HK-2 (cell line): Measurements from ENCODE around the gene MOCOS.
A peak's percentile ranks its signal among the peaks of the same experiment; 100 is the strongest.
"Not testable (repeated sequence)": the region's sequence is repeated elsewhere in the genome, so short reads cannot be mapped to it uniquely, and the experiment has no call there.

Experiments used
- DNase-seq: peaks from one replicate; pipeline ENCODE4 v3.0.0-alpha.2; 2018; ENCODE audit not compliant: unreplicated experiment

Gene MOCOS

GRCh38 chr18:36187193-36187825 lies at the start of gene MOCOS:
Gene MOCOS, plus strand, starts transcription at chr18:36187497. Its CDS starts 43 bp downstream, at chr18:36187540.
- DNase-seq = peak; percentile 76

- DNase-seq = no peak
These were observed 48.1 kb upstream of the MOCOS start for GRCh38 chr18:36139245-36139644.

- no peak for DNase-seq
These were observed 45.7 kb upstream of the MOCOS start for GRCh38 chr18:36141576-36141975.

- DNase-seq = no peak
These were observed 44.5 kb upstream of the MOCOS start for GRCh38 chr18:36142751-36143150.

- no peak for DNase-seq
These were observed 43.9 kb upstream of the MOCOS start for GRCh38 chr18:36143391-36143790.

- DNase-seq = no peak
These were observed 37.6 kb upstream of the MOCOS start for GRCh38 chr18:36149514-36150289.

- DNase-seq = no peak
These were observed 34.5 kb upstream of the MOCOS start for GRCh38 chr18:36152781-36153180.

- DNase-seq = peak; percentile 52
These were observed 34.1 kb upstream of the MOCOS start for GRCh38 chr18:36153203-36153602.

- DNase-seq = no peak
These were observed 33.5 kb upstream of the MOCOS start for GRCh38 chr18:36153771-36154170.

GRCh38 chr18:36155851-36156757 lies 31.2 kb upstream of the MOCOS start:
- no peak for DNase-seq

GRCh38 chr18:36157441-36157840 lies 29.9 kb upstream of the MOCOS start:
- no peak for DNase-seq

- no peak for DNase-seq
These were observed 28.9 kb upstream of the MOCOS start for GRCh38 chr18:36158266-36158867.

GRCh38 chr18:36160959-36161371 lies 26.3 kb upstream of the MOCOS start:
- no peak for DNase-seq

- no peak for DNase-seq
These were observed 24.3 kb upstream of the MOCOS start for GRCh38 chr18:36162981-36163380.

GRCh38 chr18:36167692-36168218 lies 19.5 kb upstream of the MOCOS start:
- no peak for DNase-seq

GRCh38 chr18:36168296-36168695 lies 19.0 kb upstream of the MOCOS start:
- DNase-seq = not testable (repeated sequence)

- no peak for DNase-seq
These were observed 17.4 kb upstream of the MOCOS start for GRCh38 chr18:36169938-36170337.

- no peak for DNase-seq
These were observed 11.8 kb upstream of the MOCOS start for GRCh38 chr18:36175481-36175880.

- no peak for DNase-seq
These were observed 11.1 kb upstream of the MOCOS start for GRCh38 chr18:36176177-36176584.

- no peak for DNase-seq
These were observed 10.6 kb upstream of the MOCOS start for GRCh38 chr18:36176711-36177110.

GRCh38 chr18:36177913-36178312 lies 9.4 kb upstream of the MOCOS start:
- no peak for DNase-seq
